CD4-positive, alpha-beta T cell treated with Interleukin-21 for 1 hour (primary cell): ENCODE measurements around the gene CHMP1A.

Source experiments
- DNase-seq: peaks from one replicate; pipeline ENCODE4 v3.0.0-alpha.2; 2020

The CHMP1A gene

GRCh38 chr16:89621698-89622409 lies 35.7 kb downstream of the CHMP1A start:
- DNase-seq, result no peak

- no peak for DNase-seq
Observed at GRCh38 chr16:89621136-89621697, 36.3 kb downstream of the CHMP1A start.

DNA sequence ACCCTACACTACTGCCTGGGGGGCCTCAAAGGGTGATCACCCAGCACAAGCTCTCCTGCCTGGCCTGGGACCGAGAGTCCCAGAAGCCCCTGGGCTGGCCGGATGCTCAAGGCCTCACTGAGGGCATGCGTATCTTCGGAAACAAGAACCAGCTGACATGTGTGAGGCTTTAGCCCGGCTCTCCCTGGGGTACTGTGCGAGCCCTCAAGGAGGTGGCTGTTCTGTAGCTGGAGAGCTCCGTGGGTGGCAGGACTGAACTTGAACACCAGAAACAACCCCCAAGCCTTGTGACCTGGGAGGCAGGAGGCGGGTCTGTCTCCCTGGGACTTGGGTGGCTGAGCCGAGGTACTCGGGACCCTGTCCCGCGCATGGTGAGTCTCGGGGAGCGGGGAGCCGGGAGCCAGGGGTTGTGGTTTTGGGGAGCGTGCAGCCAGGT lies 37.1 kb downstream of the CHMP1A start:
- DNase-seq, result no peak

- DNase-seq, result no peak
Observed at GRCh38 chr16:89619840-89620239, 37.7 kb downstream of the CHMP1A start.

- DNase-seq, result no peak
Observed at GRCh38 chr16:89618109-89618998, 39.2 kb downstream of the CHMP1A start.

- no peak for DNase-seq
Observed at GRCh38 chr16:89617036-89617435, 40.5 kb downstream of the CHMP1A start.

DNA sequence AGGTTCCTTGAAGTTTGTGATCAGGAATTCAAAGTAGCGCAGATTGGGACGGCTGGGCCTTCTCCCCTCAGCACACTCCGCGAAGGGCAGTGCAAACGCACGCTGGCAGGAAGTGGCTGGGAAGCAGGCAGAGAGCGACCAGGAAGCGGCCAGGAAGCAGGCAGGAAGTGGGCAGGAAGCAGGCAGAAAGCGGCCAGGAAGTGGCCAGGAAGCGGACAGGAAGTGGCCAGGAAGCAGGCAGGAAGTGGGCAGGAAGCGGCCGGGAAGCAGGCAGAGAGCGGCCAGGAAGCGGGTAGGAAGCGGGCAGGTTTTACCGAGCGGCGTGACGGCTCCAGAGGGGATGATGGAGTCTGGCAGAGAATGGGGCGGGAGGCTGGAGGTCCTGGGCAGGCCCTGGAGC lies 40.9 kb downstream of the CHMP1A start:
- DNase-seq, result peak; percentile 51

DNA sequence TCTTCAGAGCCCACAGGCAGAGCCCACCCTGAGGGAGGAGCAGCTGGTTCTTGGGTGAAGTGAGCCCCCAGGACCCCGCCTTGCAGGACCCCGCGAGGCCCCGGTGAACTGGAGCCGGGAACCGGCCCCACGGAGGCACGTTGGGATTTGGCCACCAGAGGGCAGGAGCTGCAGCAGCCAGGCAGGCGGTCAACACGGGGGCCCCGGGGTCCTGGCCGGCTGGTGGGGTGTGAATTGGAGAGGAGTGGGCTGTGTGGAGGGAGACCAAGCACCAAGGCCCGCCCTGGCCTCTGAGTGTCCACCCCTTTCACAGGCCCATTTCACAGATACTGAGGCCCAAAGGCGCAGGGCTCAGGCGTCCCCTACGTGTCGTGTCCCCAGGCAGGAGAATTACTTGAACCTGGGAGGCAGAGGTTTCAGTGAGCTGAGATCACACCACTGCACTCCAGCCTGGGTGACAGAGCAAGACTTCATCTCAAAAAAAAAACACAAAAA lies 41.9 kb downstream of the CHMP1A start:
- peak; percentile 37 for DNase-seq

DNA sequence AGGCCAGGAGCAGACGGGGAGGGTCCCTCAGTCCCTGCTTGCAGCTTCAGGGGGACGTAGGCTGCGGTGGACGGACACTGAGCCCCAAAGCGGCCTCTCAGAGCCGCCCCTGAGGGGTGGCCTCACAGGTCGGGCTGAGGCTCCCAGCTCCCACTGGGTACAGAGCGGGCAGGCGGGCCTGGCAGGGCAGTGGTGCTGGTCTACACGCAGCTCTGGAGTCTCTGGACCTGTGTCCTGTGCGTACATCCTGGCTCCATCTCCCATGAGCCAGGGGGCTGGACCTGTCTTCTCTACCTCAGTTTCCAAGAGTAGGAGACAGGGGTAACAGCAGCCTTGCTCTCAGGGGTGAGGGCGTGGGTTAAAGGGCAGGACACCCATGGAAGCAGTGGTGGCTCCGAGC lies 42.3 kb downstream of the CHMP1A start:
- DNase-seq, result no peak

DNA sequence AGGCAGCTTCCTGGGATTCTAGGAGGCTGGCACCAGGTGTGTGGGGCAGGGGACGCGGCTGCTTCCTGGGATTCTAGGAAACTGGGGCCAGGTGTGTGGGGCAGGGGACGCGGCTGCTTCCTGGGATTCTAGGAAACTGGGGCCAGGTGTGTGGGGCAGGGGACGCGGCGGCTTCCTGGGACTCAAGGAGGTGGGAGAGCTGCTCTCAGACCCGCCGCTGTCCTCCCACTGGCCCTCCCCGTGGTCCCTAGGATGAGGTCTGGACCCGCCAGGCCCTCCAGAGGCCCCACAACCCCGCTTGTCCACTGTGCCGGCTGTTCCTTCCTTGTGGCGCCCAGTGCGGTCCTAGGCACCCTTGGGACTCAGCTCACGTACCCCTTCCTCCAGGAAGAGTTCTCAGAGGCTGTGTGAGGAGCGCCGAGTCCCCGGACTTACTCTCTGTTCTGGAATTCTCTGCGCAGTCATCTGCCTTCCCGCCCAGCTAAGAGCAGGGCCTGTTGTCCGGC lies 43.5 kb downstream of the CHMP1A start:
- DNase-seq, result no peak

GRCh38 chr16:89613231-89613953 lies 44.1 kb downstream of the CHMP1A start, which contains the start of gene DPEP1:
Gene DPEP1 (plus strand): TSS chr16:89613642. CDS start chr16:89630411, 16,769 bp downstream.
- DNase-seq, result no peak

DNA sequence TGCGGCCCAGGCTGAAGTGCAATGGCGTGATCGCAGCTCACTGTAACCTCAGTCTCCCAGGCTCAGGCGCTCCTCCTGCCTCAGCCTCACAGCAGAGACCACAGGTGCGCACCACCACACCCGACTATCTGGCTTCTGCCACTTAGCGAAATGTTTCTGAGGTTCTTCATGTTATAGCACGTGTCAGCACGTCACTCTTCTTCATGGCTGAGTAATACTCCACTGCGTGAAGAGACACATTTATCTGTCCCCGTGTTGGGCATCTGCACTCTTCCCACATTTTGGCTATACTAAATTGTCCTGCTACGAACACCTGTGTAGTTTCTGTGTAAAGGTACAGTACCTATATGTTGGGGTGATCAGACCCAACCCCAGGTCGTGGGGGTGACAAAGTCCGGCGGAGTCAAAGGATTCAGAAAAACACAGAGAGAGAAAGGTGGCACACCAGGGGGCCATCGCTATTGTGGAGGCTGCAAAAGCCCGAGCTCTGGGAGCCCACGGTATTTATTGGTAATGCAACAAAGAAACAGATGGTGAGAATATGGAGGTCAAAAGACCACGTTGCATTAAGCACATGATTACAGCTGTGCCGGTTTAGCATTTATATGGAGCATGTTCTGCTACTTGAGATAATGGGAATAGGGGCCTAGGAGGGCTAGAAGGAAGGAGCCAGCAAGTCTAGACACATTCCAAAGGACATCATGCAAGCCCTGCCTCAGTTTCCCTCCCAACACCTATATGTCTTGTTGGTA lies 44.9 kb downstream of the CHMP1A start:
- DNase-seq, result no peak

- no peak for DNase-seq
Observed at GRCh38 chr16:89610108-89610453, 47.4 kb downstream of the CHMP1A start.

DNA sequence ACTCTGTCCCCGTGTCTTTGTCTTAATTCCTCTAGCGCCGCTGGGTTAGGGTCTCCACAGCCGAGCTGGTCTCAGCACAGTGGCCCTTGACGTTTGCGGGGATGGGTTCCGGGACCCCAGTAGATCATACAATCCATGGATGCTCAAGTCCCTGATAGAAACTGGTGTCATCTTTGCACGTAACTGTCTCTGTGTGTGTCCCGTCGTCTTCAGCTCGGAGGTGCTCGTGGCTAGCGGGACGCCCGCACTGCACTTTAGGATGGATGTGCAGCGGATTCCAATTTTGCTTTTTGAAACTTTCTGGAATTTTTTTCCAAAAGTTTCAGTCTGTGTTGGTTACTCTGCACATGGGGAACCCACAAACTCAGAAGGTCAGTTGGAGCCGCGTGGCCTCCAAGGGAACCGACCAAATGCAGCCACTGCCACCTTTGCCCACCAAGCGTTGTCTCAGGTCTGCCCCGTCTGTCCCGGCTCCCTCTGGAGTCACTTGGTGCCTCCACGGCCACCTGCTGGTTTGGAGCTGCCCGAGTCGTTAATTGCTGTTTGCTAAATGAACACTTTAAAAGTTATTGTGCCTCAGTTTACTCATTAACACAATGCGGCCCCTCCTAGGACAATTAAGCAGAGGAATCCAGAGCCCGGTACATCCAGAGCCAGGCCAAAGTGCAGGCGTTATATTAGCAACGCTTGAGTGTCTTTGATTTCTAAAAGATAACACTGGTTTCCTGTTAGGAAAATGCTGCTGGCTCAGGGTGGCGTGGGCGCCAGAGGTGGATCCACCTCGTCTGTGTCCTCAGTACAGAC lies 49.4 kb downstream of the CHMP1A start:
- DNase-seq, result no peak

DNA sequence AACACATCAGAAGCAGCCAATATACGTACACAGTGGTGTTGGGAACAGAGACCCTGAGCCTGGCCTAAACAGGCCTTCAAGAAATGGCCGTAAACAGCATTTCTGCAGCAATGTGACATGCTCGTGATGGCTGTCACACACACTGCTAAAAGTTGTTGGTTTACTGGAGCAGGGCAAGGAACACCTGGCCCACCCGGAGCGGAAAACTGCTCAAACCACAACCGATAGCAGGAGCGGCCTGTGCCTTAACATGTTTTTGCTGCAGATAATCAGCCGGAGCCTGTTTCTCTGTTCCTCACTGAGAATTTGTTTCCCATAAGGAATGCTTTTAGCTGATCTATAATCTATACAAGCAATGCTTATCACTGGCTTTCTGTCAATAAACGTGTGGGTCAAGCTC lies 50.1 kb downstream of the CHMP1A start:
- DNase-seq, result no peak

DNA sequence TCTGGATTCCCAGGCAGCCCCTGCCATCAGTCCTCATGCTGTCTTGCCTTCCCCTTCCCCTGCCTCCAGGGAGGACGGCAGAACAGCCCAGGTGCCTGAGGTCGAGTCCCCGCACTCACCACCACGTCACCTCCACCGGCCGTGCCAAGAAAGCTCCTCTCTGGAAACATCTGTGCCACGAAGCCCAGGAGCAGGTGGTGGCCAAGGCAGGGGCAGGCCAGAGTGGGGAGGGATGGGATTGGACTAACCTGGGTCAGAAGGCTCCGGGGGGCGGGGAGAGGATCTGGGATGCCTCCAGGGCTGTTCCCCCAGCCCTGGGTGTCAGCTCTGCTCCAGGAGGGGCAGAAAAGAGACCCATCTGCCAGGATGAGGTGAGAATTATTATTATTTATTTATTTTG lies 51.5 kb downstream of the CHMP1A start:
- DNase-seq, result no peak

GRCh38 chr16:89605186-89605970 lies 52.1 kb downstream of the CHMP1A start:
- DNase-seq, result no peak

DNA sequence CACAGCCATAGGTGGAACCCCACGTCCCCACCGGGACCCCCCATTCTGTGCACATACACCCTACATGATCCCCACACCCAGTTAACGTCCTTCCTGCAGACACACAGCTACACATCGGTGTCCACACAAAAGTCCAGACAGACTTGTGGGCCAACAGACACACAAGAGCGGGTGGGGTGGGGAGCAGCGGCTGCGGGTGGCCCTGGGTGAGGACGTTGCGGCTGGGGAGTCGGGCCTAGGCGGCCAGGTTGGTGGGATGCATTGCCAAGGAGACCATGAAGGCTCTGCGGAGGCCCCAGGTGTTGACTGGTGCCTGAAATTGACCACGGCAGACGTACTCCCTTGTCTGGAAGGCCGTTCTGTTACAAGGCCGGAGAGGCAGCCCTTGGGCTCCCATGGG lies 52.7 kb downstream of the CHMP1A start:
- no peak for DNase-seq

DNA sequence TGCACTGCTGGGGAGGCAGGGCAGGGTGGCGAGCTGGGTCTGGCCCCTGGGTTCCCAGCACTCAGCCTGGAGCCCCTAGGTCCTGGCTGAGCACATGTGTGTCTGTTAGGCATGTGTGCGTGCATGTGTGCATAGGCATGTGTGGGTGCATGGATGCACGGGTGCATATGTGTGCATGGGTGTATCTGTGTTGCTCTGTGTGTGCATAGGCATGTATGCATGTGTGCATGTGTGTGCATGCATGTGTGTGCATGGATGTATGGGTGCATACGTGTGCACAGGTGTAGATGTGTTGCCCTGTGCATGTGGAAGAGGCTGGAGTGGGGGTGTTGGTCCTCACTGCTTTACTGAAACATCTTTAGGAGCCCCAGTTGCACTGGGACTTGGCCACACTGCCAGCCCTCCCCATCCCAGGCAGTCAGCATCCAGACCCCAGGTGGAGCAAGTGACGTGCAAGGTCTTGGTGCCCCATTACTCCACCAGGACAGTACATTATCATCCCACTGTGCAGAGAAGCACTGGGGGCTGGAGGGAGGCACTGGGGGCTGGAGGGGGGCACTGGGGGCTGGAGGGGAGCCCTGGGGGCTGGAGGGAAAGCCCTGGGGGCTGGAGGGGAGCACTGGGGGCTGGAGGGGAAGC lies 54.4 kb downstream of the CHMP1A start:
- no peak for DNase-seq
